Panc1 (cell line): ENCODE results near the gene LARP1.

Source experiments
- CTCF ChIP-seq: fragments of 450-650 bp; IDR thresholded peaks from 2 replicates; pipeline ENCODE4 v1.5.1; 2017; ENCODE audit warnings: mild to moderate bottlenecking
- POLR2AphosphoS5 ChIP-seq: IDR thresholded peaks from 2 replicates; pipeline ENCODE4 v1.6.1; 2012; ENCODE audit warnings: mild to moderate bottlenecking, low read depth, low read length, moderate library complexity

GRCh38 chr5:154849791-154850201 lies 94.6 kb downstream of the LARP1 start:
- TF ChIP-seq CTCF (no peak), POLR2AphosphoS5 (no peak)
